Adipocyte (in vitro differentiated cells): Measurements from ENCODE around the gene SNX14.
"Not testable (repeated sequence)": the region's sequence is repeated elsewhere in the genome, so short reads cannot be mapped to it uniquely, and the experiment has no call there.

Source experiments
- DNase-seq: peaks from one replicate; pipeline ENCODE4 v3.0.0-alpha.2; 2015; ENCODE audit warnings: low read depth
- H3K27me3 ChIP-seq: replicated peaks from 2 replicates; pipeline ENCODE4 v1.7.0; 2013; ENCODE audit warnings: mild to moderate bottlenecking, low read length, moderate library complexity; ENCODE audit not compliant: control insufficient read depth, insufficient read depth
- H3K36me3 ChIP-seq: 2 replicates; pipeline ENCODE4 v1.7.0; 2013; ENCODE audit warnings: low read length, mild to moderate bottlenecking, moderate library complexity; ENCODE audit not compliant: control insufficient read depth, insufficient read depth, severe bottlenecking
- H3K4me1 ChIP-seq: 2 replicates; pipeline ENCODE4 v1.7.0; 2013; ENCODE audit warnings: mild to moderate bottlenecking, low read length, moderate library complexity; ENCODE audit not compliant: control insufficient read depth, insufficient read depth
- H3K4me3 ChIP-seq: 2 replicates; pipeline ENCODE4 v1.7.0; 2013; ENCODE audit warnings: mild to moderate bottlenecking, low read length, moderate library complexity
- H3K9ac ChIP-seq: 2 replicates; pipeline ENCODE4 v1.7.0; 2013; ENCODE audit warnings: mild to moderate bottlenecking, low read length, moderate library complexity
- H3K9me3 ChIP-seq: 2 replicates; pipeline ENCODE4 v1.7.0; 2013; ENCODE audit warnings: mild to moderate bottlenecking, low read length, moderate library complexity; ENCODE audit not compliant: control insufficient read depth

The SNX14 gene

DNA sequence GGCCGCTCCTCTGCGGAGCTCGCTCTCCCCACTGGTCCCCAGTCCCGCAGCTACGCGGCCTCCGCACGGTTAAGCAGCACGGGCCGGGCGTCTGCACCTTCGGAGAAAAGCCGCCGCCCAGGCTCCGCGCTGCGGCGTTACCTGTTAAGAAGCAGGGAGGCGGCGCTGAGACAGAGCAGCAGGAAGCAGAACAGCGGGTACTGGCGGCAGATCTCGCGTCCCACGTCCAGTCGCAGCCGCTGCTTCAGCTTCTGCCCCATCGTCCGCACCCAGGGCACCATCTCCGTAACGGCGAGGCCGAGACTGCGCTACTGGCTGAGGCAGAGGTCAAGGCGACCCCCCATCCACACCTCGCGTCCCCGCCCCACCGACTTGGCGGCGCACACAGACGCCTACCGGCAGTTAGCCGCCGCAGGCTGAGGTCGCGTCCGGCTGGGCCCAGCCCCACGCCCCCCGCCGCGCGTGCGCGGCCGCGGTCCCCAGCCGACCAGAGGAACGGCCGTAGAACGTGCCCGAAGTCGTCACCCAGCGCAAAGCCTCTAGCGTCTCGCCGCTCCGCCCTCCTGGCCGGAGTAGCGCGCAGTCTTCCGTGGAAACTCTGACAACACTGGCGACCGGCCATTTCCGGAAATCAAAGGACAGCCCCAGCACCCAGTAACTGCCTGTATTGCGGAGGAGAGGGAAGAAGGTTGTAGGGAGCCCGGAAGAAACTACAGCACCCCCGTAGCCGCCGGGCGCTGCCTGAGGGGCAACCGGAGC is at the start of gene SNX14:
SNX14 (minus strand) TSS at position 421 of the 759 bp plus-strand sequence; CDS start at position 281, 140 bp downstream.
- no peaks in the 10 kb centered on the region for H3K9me3 ChIP-seq
- peak; percentile 98 for DNase-seq
- H3K9ac ChIP-seq, result peak within 1 kb of the TSS; percentile 96
- H3K4me1 ChIP-seq, result peaks cover 16% of the 10 kb centered on the region
- no peaks in the 10 kb centered on the region for H3K27me3 ChIP-seq
- H3K36me3 ChIP-seq, result no peaks in the 10 kb centered on the region
- H3K4me3 ChIP-seq, result peak within 1 kb of the TSS; percentile 89

DNA sequence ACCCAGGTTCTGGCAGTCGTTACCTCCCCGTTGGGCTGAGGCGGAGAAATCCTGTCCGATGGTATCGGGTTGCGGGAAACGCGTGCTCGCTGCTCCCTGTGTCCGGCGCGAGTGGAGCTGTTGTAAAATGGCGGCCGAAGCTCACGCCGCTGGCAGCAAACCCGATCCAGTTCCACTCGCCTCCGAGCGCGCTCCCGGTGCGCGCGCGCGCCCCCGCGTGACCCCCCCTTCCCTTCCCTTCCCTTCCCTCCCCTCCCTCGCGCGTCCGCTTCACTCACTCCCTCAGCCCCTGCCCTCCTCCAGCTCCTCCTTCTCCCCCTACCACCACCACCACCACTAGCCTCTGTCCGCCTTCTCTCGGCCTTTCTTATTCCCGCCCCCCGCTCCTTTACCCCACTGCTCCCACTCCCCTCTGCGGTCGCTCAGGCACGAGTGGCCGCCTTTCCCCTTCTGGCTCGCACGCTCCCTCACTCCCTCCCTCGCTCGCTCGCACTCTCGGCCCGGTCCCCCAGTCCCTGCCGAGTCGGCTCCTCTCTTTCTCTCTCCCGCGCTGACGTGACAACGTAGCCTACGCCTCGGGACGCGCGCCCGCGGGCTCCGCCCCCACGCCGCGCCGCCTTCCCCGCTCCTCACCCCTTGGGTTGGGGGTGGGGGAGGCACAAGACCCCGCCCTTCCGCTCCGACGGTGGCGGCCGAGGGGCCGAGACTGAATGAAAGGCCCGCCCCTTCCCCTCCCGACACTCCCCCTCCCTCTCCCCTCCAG is 49.3 kb upstream of the SNX14 start, which contains the start of gene SYNCRIP:
SYNCRIP (minus strand) TSS at position 113 of the 763 bp plus-strand sequence. CDS start 1,447 bp downstream, outside the sequence.
- no peaks in the 10 kb centered on the region for H3K9me3 ChIP-seq
- DNase-seq, result peak; percentile 100
- peak within 1 kb of the TSS; percentile 91 for H3K4me3 ChIP-seq
- no peaks in the 10 kb centered on the region for H3K27me3 ChIP-seq
- H3K4me1 ChIP-seq, result peaks cover 33% of the 10 kb centered on the region
- H3K9ac ChIP-seq, result peak within 1 kb of the TSS; percentile 100
- peaks cover 22% of the 10 kb centered on the region for H3K36me3 ChIP-seq

DNA sequence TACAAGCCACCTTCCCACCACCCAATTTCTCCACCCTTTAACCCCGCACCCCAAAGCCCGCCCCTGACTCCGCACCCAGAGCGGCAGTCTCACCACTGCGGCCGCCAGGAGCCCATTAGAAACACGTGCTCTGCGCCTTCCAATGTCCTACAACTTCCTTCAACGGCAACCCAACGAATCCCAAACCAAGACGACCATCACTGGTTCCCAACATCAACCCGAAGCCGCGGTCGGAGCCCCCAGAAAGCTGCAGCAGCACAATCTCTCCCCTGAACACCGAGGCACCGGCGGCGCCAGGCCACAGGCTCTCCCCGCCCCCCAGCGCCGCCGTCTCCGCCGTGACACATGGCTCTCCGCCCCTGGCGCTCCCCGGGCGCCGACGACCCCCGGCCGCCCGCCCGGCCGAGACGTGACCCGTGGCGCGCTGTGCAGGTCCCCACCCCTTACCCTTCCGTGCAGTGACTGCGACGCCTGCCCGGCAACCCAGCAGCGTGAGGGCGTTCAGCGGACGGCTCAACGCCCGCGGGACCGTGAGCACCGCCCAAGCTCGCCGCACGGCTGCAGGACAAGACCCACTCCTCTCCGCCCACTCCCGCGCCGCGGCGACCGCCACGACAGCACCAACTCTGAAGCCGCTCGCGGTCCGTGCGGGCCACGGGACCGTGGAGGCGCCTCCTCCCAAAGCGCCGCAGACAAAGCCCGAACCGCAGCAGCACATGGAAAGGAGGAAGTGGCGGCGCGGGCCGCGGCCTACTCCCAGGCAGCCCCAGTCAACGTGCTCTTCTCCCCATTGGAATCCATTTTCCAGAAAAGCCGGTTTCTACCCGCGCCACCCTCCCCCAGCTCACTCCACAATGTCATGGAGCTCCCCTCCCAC is 48.5 kb upstream of the SNX14 start:
- Histone ChIP-seq H3K4me1 (peaks cover 33% of the 10 kb centered on the region), H3K27me3 (no peaks in the 10 kb centered on the region), H3K9ac (peak overlapping the region; percentile 100), H3K36me3 (peaks cover 30% of the 10 kb centered on the region), H3K4me3 (peak overlapping the region; percentile 90), H3K9me3 (no peaks in the 10 kb centered on the region)
- DNase-seq, result peak; percentile 80

DNA sequence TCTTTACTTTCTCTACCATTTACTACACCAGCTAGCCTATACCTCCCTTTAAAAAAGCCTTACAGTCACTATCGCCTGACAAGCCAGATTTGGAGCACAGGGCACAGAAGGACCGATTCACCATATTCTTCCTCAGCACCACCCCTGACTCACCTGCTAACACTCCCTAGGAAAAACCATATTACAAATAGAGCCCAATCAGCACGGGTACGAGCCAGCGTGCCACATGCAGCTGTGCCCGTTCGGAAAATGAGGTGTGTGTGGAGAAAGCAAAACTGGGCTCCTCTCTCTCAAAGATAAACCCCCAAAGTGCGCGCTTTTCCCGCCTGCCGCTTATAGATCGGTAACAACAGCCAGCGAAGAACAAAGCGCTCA is 47.9 kb upstream of the SNX14 start:
- Histone ChIP-seq H3K9me3 (no peaks in the 10 kb centered on the region), H3K4me3 (peak overlapping the region; percentile 90), H3K9ac (peak overlapping the region; percentile 100), H3K4me1 (peaks cover 33% of the 10 kb centered on the region), H3K36me3 (peaks cover 36% of the 10 kb centered on the region), H3K27me3 (no peaks in the 10 kb centered on the region)
- DNase-seq, result no peak

DNA sequence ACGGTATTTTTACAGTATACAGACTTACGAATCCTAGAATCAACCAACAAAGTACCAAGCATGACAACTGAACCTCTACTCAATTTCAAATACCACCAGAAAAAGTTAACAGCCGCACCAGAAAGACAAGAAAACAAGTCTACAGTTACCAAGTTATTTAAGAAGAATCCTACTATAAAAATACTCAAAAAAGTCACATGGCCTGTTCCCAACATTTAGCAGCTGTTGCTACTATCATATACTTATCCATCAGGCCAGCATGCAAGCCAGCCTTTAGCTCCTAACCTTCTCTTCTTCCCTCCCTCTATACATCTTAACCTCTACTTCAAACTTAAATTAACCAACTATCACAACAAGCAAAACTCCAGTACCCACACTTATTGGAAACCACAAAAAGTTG is 47.2 kb upstream of the SNX14 start:
- peak overlapping the region; percentile 100 for H3K9ac ChIP-seq
- peak overlapping the region; percentile 90 for H3K4me3 ChIP-seq
- DNase-seq, result peak; percentile 27
- H3K36me3 ChIP-seq, result peaks cover 43% of the 10 kb centered on the region
- H3K9me3 ChIP-seq, result no peaks in the 10 kb centered on the region
- no peaks in the 10 kb centered on the region for H3K27me3 ChIP-seq
- H3K4me1 ChIP-seq, result peaks cover 33% of the 10 kb centered on the region

GRCh38 chr6:85637579-85637978 is 43.9 kb upstream of the SNX14 start:
- no peak overlapping the region for H3K4me3 ChIP-seq
- no peaks in the 10 kb centered on the region for H3K27me3 ChIP-seq
- DNase-seq, result no peak
- H3K9ac ChIP-seq, result no peak overlapping the region
- H3K9me3 ChIP-seq, result no peaks in the 10 kb centered on the region
- H3K36me3 ChIP-seq, result peaks cover 71% of the 10 kb centered on the region
- H3K4me1 ChIP-seq, result peaks cover 29% of the 10 kb centered on the region

DNA sequence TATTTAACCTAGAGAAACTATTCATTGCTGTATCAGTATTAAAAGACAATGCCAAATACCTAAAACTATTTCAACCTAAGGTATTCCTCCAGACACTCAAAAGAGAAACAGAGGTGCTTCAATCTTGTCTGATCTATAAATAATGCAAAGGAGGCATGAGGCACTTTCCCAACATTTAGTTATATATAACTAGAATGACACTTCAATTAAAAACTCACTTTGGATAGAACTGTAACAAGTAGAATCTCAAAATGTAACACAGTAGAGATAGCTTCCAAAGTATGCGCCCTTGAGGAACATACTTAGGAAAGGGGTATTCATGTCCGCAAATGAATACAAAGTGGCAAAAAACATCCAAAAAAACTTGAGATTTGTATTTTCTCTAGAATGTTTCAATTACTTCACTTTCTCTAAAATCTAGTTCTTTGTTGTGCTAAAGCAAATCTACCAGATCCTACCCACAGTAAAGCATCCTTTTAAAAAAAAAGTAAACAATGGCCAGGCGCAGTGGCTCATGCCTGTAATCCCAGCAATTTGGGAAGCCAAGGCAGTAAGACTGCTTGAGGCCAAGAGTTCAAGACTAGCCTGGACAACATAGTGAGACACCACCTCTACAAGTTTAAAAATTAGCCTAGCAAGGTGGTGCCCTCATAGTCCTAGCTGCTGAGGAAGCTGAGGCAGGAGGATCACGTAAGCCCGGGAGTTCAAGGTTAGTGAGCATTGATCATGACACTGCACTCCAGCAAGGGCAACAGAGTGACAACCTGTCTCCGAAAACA is 38.7 kb upstream of the SNX14 start:
- Histone ChIP-seq H3K9me3 (no peaks in the 10 kb centered on the region), H3K4me3 (no peak overlapping the region), H3K9ac (no peak overlapping the region), H3K36me3 (peaks cover 87% of the 10 kb centered on the region), H3K27me3 (no peaks in the 10 kb centered on the region), H3K4me1 (no peaks in the 10 kb centered on the region)
- DNase-seq, result no peak

DNA sequence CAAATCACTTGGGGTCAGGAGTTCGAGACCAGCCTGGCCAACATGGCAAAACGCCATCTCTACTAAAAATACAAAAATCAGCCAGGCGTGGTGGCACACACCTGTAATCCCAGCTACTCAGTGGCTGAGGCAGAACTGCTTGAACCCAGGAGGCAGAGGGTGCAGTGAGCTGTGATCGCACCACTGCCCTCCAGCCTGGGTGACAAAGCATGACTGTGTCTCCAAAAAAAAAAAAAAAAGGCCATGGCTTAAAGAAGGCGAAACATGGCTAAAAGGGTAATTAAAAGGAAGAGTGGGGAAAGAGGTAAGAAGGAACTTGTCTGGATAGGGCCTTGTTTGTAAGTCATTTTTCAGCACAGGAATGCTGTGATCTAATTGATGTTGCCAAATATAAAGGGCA is 37.5 kb upstream of the SNX14 start:
- not testable (repeated sequence) for DNase-seq, H3K4me1 ChIP-seq, H3K9ac ChIP-seq, H3K9me3 ChIP-seq, H3K4me3 ChIP-seq, H3K27me3 ChIP-seq
- H3K36me3 ChIP-seq, result peaks cover 86% of the 10 kb centered on the region

- Histone ChIP-seq H3K9me3 (no peaks in the 10 kb centered on the region), H3K4me3 (no peak overlapping the region), H3K4me1 (no peaks in the 10 kb centered on the region), H3K36me3 (peaks cover 86% of the 10 kb centered on the region), H3K9ac (no peak overlapping the region), H3K27me3 (no peaks in the 10 kb centered on the region)
- DNase-seq, result no peak
Observed at GRCh38 chr6:85628353-85628752, 34.7 kb upstream of the SNX14 start.

- peaks cover 100% of the 10 kb centered on the region for H3K36me3 ChIP-seq
- H3K9me3 ChIP-seq, result no peaks in the 10 kb centered on the region
- peak; percentile 20 for DNase-seq
- H3K27me3 ChIP-seq, result no peaks in the 10 kb centered on the region
- H3K4me3 ChIP-seq, result no peak overlapping the region
- no peak overlapping the region for H3K9ac ChIP-seq
- H3K4me1 ChIP-seq, result no peaks in the 10 kb centered on the region
Observed at GRCh38 chr6:85620308-85620707, 26.6 kb upstream of the SNX14 start.
